K562 (cell line): ENCODE measurements around the gene FAM174C. TPM values are rescaled to one million over a fixed set of nuclear protein-coding genes. Genes with fewer than 3 reads are reported as not detected.

Source experiments
- GATA2 ChIP-seq: sonication (generic); formaldehyde crosslinking; IDR thresholded peaks from 2 replicates; pipeline ENCODE4 v1.4.0; 2020; ENCODE audit warnings: mild to moderate bottlenecking, missing genetic modification reagents
- KDM1A ChIP-seq, 2 experiments: fragments of 450-650 bp; IDR thresholded peaks; 2 replicates each; pipeline ENCODE4 v1.6.1; 2016; ENCODE audit warnings: mild to moderate bottlenecking in 2 of 2
- MBD2 ChIP-seq: sonication (generic); IDR thresholded peaks from 2 replicates; pipeline ENCODE4 v1.6.1; 2016; ENCODE audit warnings: low read depth, borderline replicate concordance
- NCOA4 ChIP-seq: fragments of 450-650 bp; IDR thresholded peaks from 2 replicates; pipeline ENCODE4 v1.6.1; 2018; ENCODE audit warnings: mild to moderate bottlenecking; ENCODE audit not compliant: partially characterized antibody
- PPARD ChIP-seq: fragments of 250-450 bp; sonication (Bioruptor Pico); IDR thresholded peaks from 2 replicates; pipeline ENCODE4 v1.8.0; 2022; ENCODE audit warnings: inconsistent platforms, mild to moderate bottlenecking, moderate library complexity
- SAP30 ChIP-seq: fragments of 200-600 bp; sonication (generic); IDR thresholded peaks from 2 replicates; pipeline ENCODE4 v1.6.1; 2012; ENCODE audit warnings: borderline replicate concordance, low read depth, mild to moderate bottlenecking, moderate library complexity, low read length, control low read depth, inconsistent platforms; ENCODE audit not compliant: insufficient read depth, poor library complexity, severe bottlenecking
- SNRNP70 ChIP-seq: fragments of 200-400 bp; formaldehyde crosslinking; optimal IDR thresholded peaks from 2 replicates; pipeline ENCODE3; 2017; ENCODE audit warnings: low read depth, low read length
- STAG1 ChIP-seq: sonication (generic); formaldehyde crosslinking; IDR thresholded peaks from 2 replicates; pipeline ENCODE4 v1.5.0; 2020; ENCODE audit warnings: missing genetic modification reagents, borderline replicate concordance
- TBP ChIP-seq: optimal IDR thresholded peaks from 2 replicates; pipeline ENCODE3; 2011; ENCODE audit warnings: low read depth, low read length, improper control_type of control experiment
- TFAP4 ChIP-seq: sonication (generic); formaldehyde crosslinking; IDR thresholded peaks from 2 replicates; pipeline ENCODE4 v1.8.0; 2022; ENCODE audit warnings: missing genetic modification reagents, mild to moderate bottlenecking, moderate library complexity, borderline replicate concordance
- USF1 ChIP-seq: sonication (generic); formaldehyde crosslinking; IDR thresholded peaks from 2 replicates; pipeline ENCODE4 v1.9.0; 2022; ENCODE audit warnings: mild to moderate bottlenecking, missing genetic modification reagents
- ZNF407 ChIP-seq: fragments of 450-650 bp; IDR thresholded peaks from 2 replicates; pipeline ENCODE4 v1.6.1; 2016; ENCODE audit warnings: low read depth
- ZNF609 ChIP-seq: sonication (generic); formaldehyde crosslinking; IDR thresholded peaks from 2 replicates; pipeline ENCODE4 v1.8.1; 2023; ENCODE audit warnings: missing genetic modification reagents, mild to moderate bottlenecking, borderline replicate concordance
- polyA plus RNA-seq, 8 experiments: library from polyadenylated mRNA; depleted of rRNA in 4 of 8; stranded (reverse) in 5 of 8; unstranded in 3 of 8; fragments of >200 nt; fragmentation: Nextera tagmentation in 2 of 8; fragmentation: Illumina TruSeq in 1 of 8; extraction: Ambion mirVana in 2 of 8; extraction: Trizol in 1 of 8; gene quantifications; 2 replicates each; pipeline versions ENCODE4 v1.2.1 to v1.2.3, GENCODE V29; 2011 to 2014; ENCODE audit warnings: inconsistent platforms in 1 of 8, missing spikeins in 1 of 8
- total RNA-seq, 7 experiments: library from RNA; depleted of rRNA in 6 of 7; stranded (reverse); fragments of >200 nt in 6 of 7; fragmentation: Illumina TruSeq in 2 of 7; extraction: Trizol in 2 of 7; gene quantifications; 2 replicates each; pipeline versions ENCODE4 v1.2.1 to v1.2.3, GENCODE V29; 2011 to 2021; ENCODE audit warnings: low replicate concordance in 1 of 7

FAM174C gene
- total and polyA plus RNA-seq, 9 of the 15 experiments (the other 6 are each of a cell fraction or from before 2014, with no cell fraction given) = 0.66 to 89.6 (median 20.3) TPM

- TF ChIP-seq NCOA4 (no peak), KDM1A (IDR thresholded peaks at IDR 0.05) (peak; percentile 81 to 88), TFAP4 (CRISPR knock-in tag) (peak; percentile 81), PPARD (CRISPR knock-in tag) (peak; percentile 34; the same call in 1 of the 2 replicates), MBD2 (no peak), GATA2 (CRISPR knock-in tag) (no peak), SNRNP70 (no peak), STAG1 (CRISPR knock-in tag) (peak; percentile 89; the same call in 1 of the 2 replicates), ZNF609 (CRISPR knock-in tag) (no peak), USF1 (CRISPR knock-in tag) (peak; percentile 68), ZNF407 (no peak), TBP (no peak), SAP30 (no peak)
These were observed 4.5 kb downstream of the FAM174C start (continued) for GRCh38 chr19:1279782-1280341.
